K562 (cell line): ENCODE data around the gene MMP2. TPM values are rescaled to one million over a fixed set of nuclear protein-coding genes. Genes with fewer than 3 reads are reported as not detected.

Source experiments
- ATAC-seq: fragments of 200-7000 bp; cut with Tn5 transposase; 3 replicates; pipeline ENCODE4 v1.9.1; 2020; ENCODE audit warnings: moderate library complexity
- BruUV-seq: library from RNA; stranded (reverse); fragments of 400-500 nt; replicated peaks from 2 replicates; lab custom pipeline; 2021; lab: Mats Ljungman, UMichigan
- CTCF ChIA-PET: fragments of 300-600 bp; formaldehyde crosslinking; extraction: SDS; loops from one replicate; lab custom pipeline; 2021; ENCODE audit warnings: low intra/inter-chr PET ratio; lab: Yijun Ruan, JAX
- POLR2A ChIA-PET: fragments of 300-600, 350-650 bp; sonication (Branson Sonifier 250); formaldehyde crosslinking; extraction: SDS; loops from one replicate; lab custom pipeline; 2021; ENCODE audit warnings: antibody characterized with exemption, inconsistent platforms; lab: Yijun Ruan, JAX
- DNase-seq, 4 experiments: peaks; one replicate each; pipeline versions ENCODE4 v3.0.0 to v3.0.0-alpha.2; 2011 to 2018; ENCODE audit warnings: low spot score in 3 of 4, mixed read lengths in 3 of 4; ENCODE audit errors: extremely low read depth in 1 of 4
- FAIRE-seq: peaks from 2 replicates; lab custom pipeline; 2011; peaks lifted over from hg19 to GRCh38; lab: Jason Lieb, UNC
- H2AFZ ChIP-seq: 2 replicates; pipeline ENCODE4 v1.6.0; 2011; ENCODE audit warnings: low read depth, low read length, control low read depth, inconsistent platforms
- H3K27ac ChIP-seq: fragments of 200-600 bp; 3 replicates; pipeline ENCODE4 v1.8.0; 2011; ENCODE audit warnings: low read depth, mild to moderate bottlenecking, control low read depth, inconsistent platforms, low read length, moderate library complexity, mixed read lengths; ENCODE audit errors: extremely low read depth
- H3K27me3 ChIP-seq, 2 experiments: fragments of 300-600 bp in 1 of 2; 2 replicates in 1 of 2; 3 replicates in 1 of 2; pipeline versions ENCODE4 v1.6.0 to v1.8.0; 2011; ENCODE audit warnings: inconsistent platforms in 2 of 2, low read length in 2 of 2, mild to moderate bottlenecking in 1 of 2, mixed read lengths in 1 of 2, moderate library complexity in 1 of 2; ENCODE audit not compliant: control insufficient read depth in 2 of 2, insufficient read depth in 2 of 2
- H3K36me3 ChIP-seq: fragments of 300-600 bp; 3 replicates; pipeline ENCODE4 v1.8.0; 2011; ENCODE audit warnings: mild to moderate bottlenecking, low read length, inconsistent platforms; ENCODE audit not compliant: control insufficient read depth, insufficient read depth
- H3K4me1 ChIP-seq, 2 experiments: fragments of 200-600 bp in 1 of 2; replicated peaks in 1 of 2; 2 replicates in 1 of 2; 3 replicates in 1 of 2; pipeline versions ENCODE4 v1.5.1 to v1.8.0; 2011; ENCODE audit warnings: inconsistent platforms in 2 of 2, low read length in 2 of 2, mild to moderate bottlenecking in 1 of 2, mixed read lengths in 1 of 2, moderate library complexity in 1 of 2; ENCODE audit not compliant: control insufficient read depth in 2 of 2, insufficient read depth in 2 of 2
- H3K4me2 ChIP-seq: 2 replicates; pipeline ENCODE4 v1.6.1; 2011; ENCODE audit warnings: low read length, control low read depth, inconsistent platforms, mixed read lengths; ENCODE audit not compliant: insufficient read depth
- H3K4me3 ChIP-seq: fragments of 200-600 bp; sonication (generic), shearing (Covaris generic); 2 replicates; pipeline ENCODE4 v1.5.1; 2016; ENCODE audit warnings: control low read depth, inconsistent platforms
- H3K79me2 ChIP-seq: fragments of 200-600 bp; 3 replicates; pipeline ENCODE4 v1.8.0; 2011; ENCODE audit warnings: low read length, inconsistent platforms; ENCODE audit not compliant: control insufficient read depth, insufficient read depth
- H3K9ac ChIP-seq, 2 experiments: 2 replicates each; pipeline versions ENCODE4 v1.6.0 to v1.6.1; 2011; ENCODE audit warnings: low read depth in 2 of 2, low read length in 2 of 2, control low read depth in 1 of 2, inconsistent platforms in 1 of 2, mild to moderate bottlenecking in 1 of 2, mixed read lengths in 1 of 2; ENCODE audit not compliant: insufficient read depth in 1 of 2
- H3K9me1 ChIP-seq: one replicate; pipeline ENCODE4 v1.6.0; 2011; ENCODE audit warnings: inconsistent platforms, mild to moderate bottlenecking, low read length, moderate library complexity; ENCODE audit not compliant: control insufficient read depth, insufficient read depth
- H3K9me3 ChIP-seq: replicated peaks from 2 replicates; pipeline ENCODE4 v1.5.1; 2011; ENCODE audit warnings: low read depth, low read length, inconsistent platforms; ENCODE audit not compliant: control insufficient read depth, insufficient read depth
- H4K20me1 ChIP-seq: replicated peaks from 2 replicates; pipeline ENCODE4 v1.6.1; 2011; ENCODE audit warnings: low read length, inconsistent platforms, mixed read lengths; ENCODE audit not compliant: control insufficient read depth, insufficient read depth
- BMI1 ChIP-seq: fragments of 150-350 bp; IDR thresholded peaks from 2 replicates; pipeline ENCODE4 v1.6.1; 2014; ENCODE audit warnings: low read length
- CBFA2T2 ChIP-seq: fragments of 450-650 bp; conservative IDR thresholded peaks from 2 replicates; pipeline ENCODE4 v1.6.1; 2017; ENCODE audit warnings: mild to moderate bottlenecking
- CHD4 ChIP-seq: fragments of 200-600 bp; sonication (generic); IDR thresholded peaks from 3 replicates; pipeline ENCODE4 v1.6.1; 2012; ENCODE audit warnings: low read depth, mild to moderate bottlenecking, mixed read lengths, low read length, inconsistent platforms; ENCODE audit not compliant: insufficient read depth, insufficient replicate concordance, poor library complexity, severe bottlenecking
- E2F5 ChIP-seq: sonication (generic); formaldehyde crosslinking; IDR thresholded peaks from 2 replicates; pipeline ENCODE4 v1.8.0; 2022; ENCODE audit warnings: mild to moderate bottlenecking, missing genetic modification reagents
- ELF2 ChIP-seq: fragments of 250-450 bp; sonication (Bioruptor Pico); IDR thresholded peaks from 2 replicates; pipeline ENCODE4 v1.5.0; 2021; ENCODE audit warnings: mild to moderate bottlenecking
- HEY1 ChIP-seq: fragments of 250-450 bp; sonication (Bioruptor Pico); IDR thresholded peaks from 2 replicates; pipeline ENCODE4 v1.5.0; 2020; ENCODE audit warnings: mild to moderate bottlenecking, moderate library complexity, borderline replicate concordance
- MAZ ChIP-seq, 2 experiments: fragments of 450-650 bp in 1 of 2; sonication (generic) in 1 of 2; formaldehyde crosslinking; IDR thresholded peaks in 1 of 2; conservative IDR thresholded peaks in 1 of 2; 2 replicates each; pipeline versions ENCODE4 v1.4.0 to v1.5.0; 2020; ENCODE audit warnings: mild to moderate bottlenecking in 1 of 2, missing genetic modification reagents in 1 of 2
- NBN ChIP-seq: fragments of 450-650 bp; IDR thresholded peaks from 2 replicates; pipeline ENCODE4 v1.6.1; 2016; ENCODE audit warnings: low read depth, mild to moderate bottlenecking
- SP2 ChIP-seq: IDR thresholded peaks from 2 replicates; pipeline ENCODE4 v1.6.1; 2011; ENCODE audit warnings: mild to moderate bottlenecking, low read depth, low read length, moderate library complexity; ENCODE audit not compliant: poor library complexity, severe bottlenecking; ENCODE audit errors: extremely low read depth
- ZNF133 ChIP-seq: fragments of 250-450 bp; sonication (Bioruptor Pico); IDR thresholded peaks from 2 replicates; pipeline ENCODE4 v1.4.0; 2020; ENCODE audit warnings: mild to moderate bottlenecking
- WGBS: fragments of 100-300 bp; shearing (Covaris generic); methylation state at CpG from one replicate; pipeline ENCODE4 v1.1.6; 2016; ENCODE audit warnings: low coverage, mixed read lengths; ENCODE audit not compliant: insufficient coverage; ENCODE audit errors: missing lambda C conversion rate; 5-methylcytosine and 5-hydroxymethylcytosine counted together
- in situ Hi-C: fragments of 300-500 bp; cut with MboI; formaldehyde crosslinking; loops from 4 replicates; pipeline ENCODE4 v1.15.0; 2018; ENCODE audit warnings: inconsistent platforms, mixed read lengths
- intact Hi-C: fragments of 100-400 bp; cut with micrococcal nuclease; formaldehyde crosslinking; loops from 2 replicates; pipeline ENCODE4 v1.14.2; 2022
- polyA plus RNA-seq, 8 experiments: library from polyadenylated mRNA; depleted of rRNA in 4 of 8; stranded (reverse) in 5 of 8; unstranded in 3 of 8; fragments of >200 nt; fragmentation: Nextera tagmentation in 2 of 8; fragmentation: Illumina TruSeq in 1 of 8; extraction: Ambion mirVana in 2 of 8; extraction: Trizol in 1 of 8; gene quantifications; 2 replicates each; pipeline versions ENCODE4 v1.2.1 to v1.2.3, GENCODE V29; 2011 to 2014; ENCODE audit warnings: inconsistent platforms in 1 of 8, missing spikeins in 1 of 8
- total RNA-seq, 7 experiments: library from RNA; depleted of rRNA in 6 of 7; stranded (reverse); fragments of >200 nt in 6 of 7; fragmentation: Illumina TruSeq in 2 of 7; extraction: Trizol in 2 of 7; gene quantifications; 2 replicates each; pipeline versions ENCODE4 v1.2.1 to v1.2.3, GENCODE V29; 2011 to 2021; ENCODE audit warnings: low replicate concordance in 1 of 7

Gene MMP2
- total and polyA plus RNA-seq, 9 of the 15 experiments (the other 6 are each of a cell fraction or from before 2014, with no cell fraction given): 0.05 to 0.53 TPM; not detected in 7

- ChIA-PET CTCF (no interaction called here), POLR2A (interaction anchor here (0.6 kb wide), 2 partner anchors 169 to 609 kb away, joined by 3 read pairs; no protein-coding TSS in a partner anchor)
- 1% methylated on average over 5 of the region's 6 CpGs for WGBS
- ATAC-seq (no peak), DNase-seq (no peak), FAIRE-seq (no peak)
- Histone ChIP-seq H3K9me3 (no peaks in the 10 kb centered on the region), H3K4me2 (no peak overlapping the region), H3K79me2 (no peaks in the 10 kb centered on the region), H3K4me3 (no peak overlapping the region), H4K20me1 (no peaks in the 10 kb centered on the region), H3K4me1 (peaks cover 0 to 4% of the 10 kb centered on the region in 2 experiments; a peak in 2 of 5 replicates), H3K36me3 (no peaks in the 10 kb centered on the region), H3K27me3 (peaks cover 8 to 26% of the 10 kb centered on the region in 2 experiments; a peak in 4 of 5 replicates), H3K9me1 (no peaks in the 10 kb centered on the region), H3K27ac (no peak overlapping the region), H3K9ac (no peak overlapping the region)
- no TSS peak for BruUV-seq
- intact Hi-C loops: no loop called here
- in situ Hi-C loops: no loop called here
- TF ChIP-seq MAZ (CRISPR knock-in tag; conservative IDR thresholded peaks at IDR 0.05 in 1 of 2, IDR thresholded peaks at IDR 0.05 in 1 of 2) (no peak), BMI1 (no peak), NBN (no peak), CBFA2T2 (no peak), ELF2 (CRISPR knock-in tag) (no peak), E2F5 (CRISPR knock-in tag) (no peak), ZNF133 (CRISPR knock-in tag) (no peak), CHD4 (no peak), SP2 (no peak), HEY1 (CRISPR knock-in tag) (no peak)
- TF ChIP-seq, all 486 proteins: peak for 0
- H2AFZ ChIP-seq: no peak overlapping the region
These were observed 2.1 kb upstream of the MMP2 start for GRCh38 chr16:55476625-55477533.
